ENCODE results near the gene RXRG. TPM values are rescaled to one million over a fixed set of nuclear protein-coding genes. Genes with fewer than 3 reads are reported as not detected.

RXRG gene
- total RNA-seq, 1 experiment from 2014 or later = not detected

GRCh38 chr1:165474196-165474595, 29.3 kb upstream of the RXRG start:
- Histone ChIP-seq H3K4me2 (ENCODE audit: low read length) (no peak overlapping the region), H3K79me2 (ENCODE audit: insufficient read depth, low read length) (no peaks in the 10 kb centered on the region), H3K9me2 (ENCODE audit: insufficient read depth) (no peaks in the 10 kb centered on the region), H2AFZ (ENCODE audit: low read depth, low read length, poor library complexity, severe bottlenecking) (no peak overlapping the region), H3K27ac (ENCODE audit: low read depth, low read length) (no peak overlapping the region), H4K20me1 (ENCODE audit: insufficient read depth) (no peaks in the 10 kb centered on the region), H3K27me3 (ENCODE audit: insufficient read depth, low read length) (peaks cover 54% of the 10 kb centered on the region), H3K4me3 (replicated peaks in 1 of 2; ENCODE audit: low read depth in 1 of 2, low read length in 2 of 2) (no peak overlapping the region), H3K4me1 (ENCODE audit: control insufficient read depth in 1 of 2, insufficient read depth in 2 of 2, low read length in 2 of 2) (no peaks in the 10 kb centered on the region), H3K36me3 (ENCODE audit: control insufficient read depth in 1 of 2, insufficient read depth in 2 of 2, low read length in 2 of 2) (no peaks in the 10 kb centered on the region), H3K9ac (ENCODE audit: low read length) (no peak overlapping the region), H3K9me3 (ENCODE audit: control insufficient read depth in 1 of 2, insufficient read depth in 1 of 2, low read depth in 1 of 2, low read length in 2 of 2) (no peaks in the 10 kb centered on the region)
- TF ChIP-seq YY1 (IDR thresholded peaks at IDR 0.05; ENCODE audit: extremely low read depth, insufficient replicate concordance, low read depth, low read length) (no peak), POLR2AphosphoS5 (IDR thresholded peaks at IDR 0.05; ENCODE audit: low read depth, low read length) (no peak), TCF7L2 (IDR thresholded peaks at IDR 0.05; ENCODE audit: borderline replicate concordance, extremely low read depth, insufficient read depth, insufficient read length) (no peak), CBX3 (IDR thresholded peaks at IDR 0.05; ENCODE audit: low read depth) (no peak), ZFX (IDR thresholded peaks at IDR 0.05) (no peak)
- TF ChIP-seq, protein P1, sequence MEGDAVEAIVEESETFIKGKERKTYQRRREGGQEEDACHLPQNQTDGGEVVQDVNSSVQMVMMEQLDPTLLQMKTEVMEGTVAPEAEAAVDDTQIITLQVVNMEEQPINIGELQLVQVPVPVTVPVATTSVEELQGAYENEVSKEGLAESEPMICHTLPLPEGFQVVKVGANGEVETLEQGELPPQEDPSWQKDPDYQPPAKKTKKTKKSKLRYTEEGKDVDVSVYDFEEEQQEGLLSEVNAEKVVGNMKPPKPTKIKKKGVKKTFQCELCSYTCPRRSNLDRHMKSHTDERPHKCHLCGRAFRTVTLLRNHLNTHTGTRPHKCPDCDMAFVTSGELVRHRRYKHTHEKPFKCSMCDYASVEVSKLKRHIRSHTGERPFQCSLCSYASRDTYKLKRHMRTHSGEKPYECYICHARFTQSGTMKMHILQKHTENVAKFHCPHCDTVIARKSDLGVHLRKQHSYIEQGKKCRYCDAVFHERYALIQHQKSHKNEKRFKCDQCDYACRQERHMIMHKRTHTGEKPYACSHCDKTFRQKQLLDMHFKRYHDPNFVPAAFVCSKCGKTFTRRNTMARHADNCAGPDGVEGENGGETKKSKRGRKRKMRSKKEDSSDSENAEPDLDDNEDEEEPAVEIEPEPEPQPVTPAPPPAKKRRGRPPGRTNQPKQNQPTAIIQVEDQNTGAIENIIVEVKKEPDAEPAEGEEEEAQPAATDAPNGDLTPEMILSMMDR (IDR thresholded peaks at IDR 0.05 in 2 of 3, conservative IDR thresholded peaks at IDR 0.05 in 1 of 3; ENCODE audit: borderline replicate concordance in 1 of 3, insufficient read depth in 1 of 3, low read depth in 2 of 3, low read length in 2 of 3) = no peak
- ChIA-PET RAD21 (ENCODE audit: low non-redundant PET in 1 of 2, low total read pairs in 2 of 2, uncharacterized antibody in 2 of 2, unreplicated experiment in 2 of 2) (no interaction called here), CTCF (no interaction called here), POLR2A (no interaction called here)
- intact Hi-C loops (cut with micrococcal nuclease) = no loop called here
- ATAC-seq (no peak), DNase-seq (ENCODE audit: low read depth, low spot score) (no peak)
- no TSS peak for BruUV-seq (replicated peaks)

GRCh38 chr1:165473081-165473480, 28.2 kb upstream of the RXRG start:
- ChIA-PET CTCF (no interaction called here), RAD21 (ENCODE audit: low non-redundant PET in 1 of 2, low total read pairs in 2 of 2, uncharacterized antibody in 2 of 2, unreplicated experiment in 2 of 2) (no interaction called here), POLR2A (no interaction called here)
- Histone ChIP-seq H3K4me1 (ENCODE audit: control insufficient read depth in 1 of 2, insufficient read depth in 2 of 2, low read length in 2 of 2) (no peaks in the 10 kb centered on the region), H3K9me3 (ENCODE audit: control insufficient read depth in 1 of 2, insufficient read depth in 1 of 2, low read depth in 1 of 2, low read length in 2 of 2) (no peaks in the 10 kb centered on the region), H3K36me3 (ENCODE audit: control insufficient read depth in 1 of 2, insufficient read depth in 2 of 2, low read length in 2 of 2) (no peaks in the 10 kb centered on the region), H4K20me1 (ENCODE audit: insufficient read depth) (no peaks in the 10 kb centered on the region), H3K4me3 (replicated peaks in 1 of 2; ENCODE audit: low read depth in 1 of 2, low read length in 2 of 2) (no peak overlapping the region), H3K4me2 (ENCODE audit: low read length) (no peak overlapping the region), H3K9me2 (ENCODE audit: insufficient read depth) (no peaks in the 10 kb centered on the region), H2AFZ (ENCODE audit: low read depth, low read length, poor library complexity, severe bottlenecking) (no peak overlapping the region), H3K27me3 (ENCODE audit: insufficient read depth, low read length) (peaks cover 61% of the 10 kb centered on the region), H3K9ac (ENCODE audit: low read length) (no peak overlapping the region), H3K27ac (ENCODE audit: low read depth, low read length) (no peak overlapping the region), H3K79me2 (ENCODE audit: insufficient read depth, low read length) (no peaks in the 10 kb centered on the region)
- DNase-seq (ENCODE audit: low read depth, low spot score) (no peak), ATAC-seq (no peak)
- intact Hi-C loops (cut with micrococcal nuclease) = no loop called here
- BruUV-seq (replicated peaks) = no TSS peak
- no peak for TF ChIP-seq POLR2A (IDR thresholded peaks at IDR 0.05; ENCODE audit: borderline replicate concordance, extremely low read depth, insufficient read depth, insufficient read length)
- no peak for TF ChIP-seq SP1 (IDR thresholded peaks at IDR 0.05; ENCODE audit: low read depth)
- TF ChIP-seq, protein P2, sequence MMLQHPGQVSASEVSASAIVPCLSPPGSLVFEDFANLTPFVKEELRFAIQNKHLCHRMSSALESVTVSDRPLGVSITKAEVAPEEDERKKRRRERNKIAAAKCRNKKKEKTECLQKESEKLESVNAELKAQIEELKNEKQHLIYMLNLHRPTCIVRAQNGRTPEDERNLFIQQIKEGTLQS (IDR thresholded peaks at IDR 0.05) = no peak
- no peak for TF ChIP-seq CBX3 (IDR thresholded peaks at IDR 0.05; ENCODE audit: low read depth)
- no peak for TF ChIP-seq JUND (IDR thresholded peaks at IDR 0.05)
- TF ChIP-seq EZH2 (IDR thresholded peaks at IDR 0.05) = no peak
- TF ChIP-seq MAX (IDR thresholded peaks at IDR 0.05) = no peak
- TF ChIP-seq SIN3A (IDR thresholded peaks at IDR 0.05; ENCODE audit: low read depth) = no peak
- TF ChIP-seq YY1 (IDR thresholded peaks at IDR 0.05; ENCODE audit: extremely low read depth, insufficient replicate concordance, low read depth, low read length) = no peak
- TF ChIP-seq ZFX (IDR thresholded peaks at IDR 0.05) = no peak
- TF ChIP-seq SRF (IDR thresholded peaks at IDR 0.05; ENCODE audit: low read depth) = no peak
- TF ChIP-seq EGR1 (IDR thresholded peaks at IDR 0.05; ENCODE audit: low read depth) = no peak

All from HCT116 (cell line).